Skin of body (tissue), 2 donors: ENCODE data around the gene LIN7A. TPM values are rescaled to one million over a fixed set of nuclear protein-coding genes. Genes with fewer than 3 reads are reported as not detected.
"Not testable (repeated sequence)": the region's sequence is repeated elsewhere in the genome, so short reads cannot be mapped to it uniquely, and the experiment has no call there.

Experiments used
- DNase-seq: peaks from one replicate; lab custom pipeline; 2025; lab: John Stamatoyannopoulos, UW
- total RNA-seq: library from RNA; depleted of rRNA; stranded (reverse); fragments of >200 nt; gene quantifications from one replicate; pipeline ENCODE4 v1.2.3, GENCODE V29; 2014

LIN7A gene
- total RNA-seq, 1 donor from 2014 or later: 5.9 TPM

GRCh38 chr12:80924437-80924836, 13.3 kb downstream of the LIN7A start:
- DNase-seq: no peak

- no peak for DNase-seq
Measured at GRCh38 chr12:80920006-80920405, 17.7 kb downstream of the LIN7A start.

GRCh38 chr12:80917651-80918050, 20.1 kb downstream of the LIN7A start:
- DNase-seq: no peak

- no peak for DNase-seq
Measured at GRCh38 chr12:80912901-80913770, 24.6 kb downstream of the LIN7A start.

GRCh38 chr12:80909370-80909769, 28.4 kb downstream of the LIN7A start:
- no peak for DNase-seq

GRCh38 chr12:80902711-80903110, 35.0 kb downstream of the LIN7A start:
- no peak for DNase-seq

- DNase-seq: no peak
Measured at GRCh38 chr12:80901661-80902060, 36.1 kb downstream of the LIN7A start.

- no peak for DNase-seq
Measured at GRCh38 chr12:80895240-80895639, 42.5 kb downstream of the LIN7A start.

- no peak for DNase-seq
Measured at GRCh38 chr12:80894179-80894578, 43.6 kb downstream of the LIN7A start.

- DNase-seq: no peak
Measured at GRCh38 chr12:80892597-80893445, 44.9 kb downstream of the LIN7A start.

- no peak for DNase-seq
Measured at GRCh38 chr12:80884651-80885050, 53.1 kb downstream of the LIN7A start.

GRCh38 chr12:80881106-80881505, 56.6 kb downstream of the LIN7A start:
- DNase-seq: no peak

- DNase-seq: not testable (repeated sequence)
Measured at GRCh38 chr12:80878452-80878851, 59.3 kb downstream of the LIN7A start.

GRCh38 chr12:80877721-80878265, 59.9 kb downstream of the LIN7A start:
- no peak for DNase-seq

- DNase-seq: no peak
Measured at GRCh38 chr12:80872053-80872452, 65.7 kb downstream of the LIN7A start.

- no peak for DNase-seq
Measured at GRCh38 chr12:80869264-80869663, 68.5 kb downstream of the LIN7A start.

GRCh38 chr12:80868576-80868975, 69.2 kb downstream of the LIN7A start:
- DNase-seq: no peak

GRCh38 chr12:80867941-80868340, 69.8 kb downstream of the LIN7A start:
- no peak for DNase-seq

- peak; percentile 68 for DNase-seq
Measured at GRCh38 chr12:80864046-80864735, 73.5 kb downstream of the LIN7A start.

- DNase-seq: no peak
Measured at GRCh38 chr12:80862531-80862930, 75.2 kb downstream of the LIN7A start.

GRCh38 chr12:80861641-80862378, 75.9 kb downstream of the LIN7A start:
- no peak for DNase-seq
